OCI-LY3 (cell line): ENCODE measurements around the gene ICA1.

Experiments
- H2AFZ ChIP-seq: fragments of 200-600, 300-600 bp; shearing (Covaris generic); 2 replicates; pipeline ENCODE4 v1.6.0; 2014; ENCODE audit warnings: antibody characterized with exemption, low read depth, low read length
- H3K27ac ChIP-seq: fragments of 200-600, 300-600 bp; sonication (generic); 2 replicates; pipeline ENCODE4 v1.5.1; 2014; ENCODE audit warnings: mild to moderate bottlenecking, low read length, moderate library complexity, mixed read lengths
- H3K27me3 ChIP-seq: fragments of 200-600, 300-600 bp; sonication (generic); 2 replicates; pipeline ENCODE4 v1.6.1; 2014; ENCODE audit warnings: low read depth, low read length, mixed read lengths
- H3K36me3 ChIP-seq: fragments of 200-600, 300-600 bp; sonication (generic); replicated peaks from 2 replicates; pipeline ENCODE3; 2014; ENCODE audit warnings: low read depth, low read length, mixed read lengths
- H3K4me1 ChIP-seq: fragments of 300-600, 200-600 bp; sonication (generic); 2 replicates; pipeline ENCODE4 v1.6.1; 2014; ENCODE audit warnings: low read length, mixed read lengths
- H3K4me2 ChIP-seq: fragments of 200-600, 300-600 bp; sonication (generic); 2 replicates; pipeline ENCODE4 v1.6.1; 2014; ENCODE audit warnings: low read length, mixed read lengths
- H3K4me3 ChIP-seq: fragments of 300-600, 200-600 bp; sonication (generic); 2 replicates; pipeline ENCODE4 v1.5.1; 2014; ENCODE audit warnings: antibody characterized with exemption, mild to moderate bottlenecking, low read length, moderate library complexity
- H3K79me2 ChIP-seq: fragments of 300-600, 200-600 bp; shearing (Covaris generic); 2 replicates; pipeline ENCODE4 v1.6.1; 2014; ENCODE audit warnings: mild to moderate bottlenecking, low read length, mixed read lengths
- H3K9ac ChIP-seq: fragments of 300-600, 200-600 bp; shearing (Covaris generic); 2 replicates; pipeline ENCODE4 v1.6.0; 2014; ENCODE audit warnings: mild to moderate bottlenecking, low read length, moderate library complexity
- H3K9me3 ChIP-seq: fragments of 200-600, 300-600 bp; shearing (Covaris generic); 2 replicates; pipeline ENCODE4 v1.6.1; 2014; ENCODE audit warnings: low read length, mixed read lengths; ENCODE audit not compliant: insufficient read depth
- H4K20me1 ChIP-seq: fragments of 200-600, 300-600 bp; sonication (generic); 2 replicates; pipeline ENCODE4 v1.6.1; 2016; ENCODE audit warnings: low read length, mixed read lengths; ENCODE audit not compliant: insufficient read depth
- CTCF ChIP-seq: fragments of 200-600, 300-600 bp; sonication (generic); IDR thresholded peaks from 2 replicates; pipeline ENCODE4 v1.5.1; 2014; ENCODE audit warnings: antibody characterized with exemption, low read length, low read depth
- EZH2phosphoT487 ChIP-seq: fragments of 200-600 bp; shearing (Covaris generic); IDR thresholded peaks from 2 replicates; pipeline ENCODE4 v1.6.1; 2018; ENCODE audit warnings: antibody characterized with exemption, mixed run types, low read depth

The ICA1 gene

DNA sequence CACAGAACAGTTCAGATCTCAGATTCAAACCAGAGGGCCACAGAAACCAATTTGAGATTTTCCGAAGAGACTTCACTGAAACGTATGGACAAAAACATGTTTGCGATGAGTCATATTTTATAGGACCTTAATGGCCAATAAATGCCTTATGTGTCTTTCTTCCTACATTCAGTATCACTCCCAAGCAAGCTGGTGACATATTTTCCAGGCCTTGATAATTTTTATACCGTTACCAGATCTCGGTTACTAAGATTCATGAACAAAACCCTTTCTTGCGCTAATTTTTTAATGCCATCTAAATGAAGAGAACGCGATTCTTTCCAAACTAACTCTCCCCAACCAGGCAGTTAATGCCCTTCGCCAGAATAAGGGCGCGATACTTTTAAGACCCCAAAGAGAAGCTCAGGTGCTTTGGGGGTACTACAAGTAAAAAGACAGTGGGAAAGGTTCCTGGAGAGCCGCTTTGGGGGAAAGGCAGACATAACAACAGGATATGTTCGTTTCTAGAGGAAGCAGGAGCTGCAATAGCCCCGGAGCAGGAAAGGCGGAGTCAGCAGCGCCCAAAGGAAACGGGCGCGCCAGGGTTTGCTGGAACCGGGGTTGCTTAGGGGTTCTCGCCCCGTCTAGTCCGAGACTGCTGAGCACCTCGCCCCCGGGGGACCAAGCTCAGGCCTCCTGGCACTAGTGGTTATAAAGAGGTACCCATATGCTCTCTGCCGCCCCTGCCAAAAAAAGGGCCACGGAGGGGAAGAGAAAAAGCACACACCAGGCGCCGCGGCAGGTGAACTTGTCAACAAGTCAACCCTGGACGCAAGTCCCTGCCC is 884 bp downstream of the ICA1 start:
- H3K36me3 ChIP-seq, result no peaks in the 10 kb centered on the region
- H4K20me1 ChIP-seq, result no peaks in the 10 kb centered on the region
- no peak overlapping the region for H3K9ac ChIP-seq
- H3K27me3 ChIP-seq, result peaks cover 21% of the 10 kb centered on the region
- TF ChIP-seq CTCF (no peak), EZH2phosphoT487 (no peak)
- H3K79me2 ChIP-seq, result no peaks in the 10 kb centered on the region
- H2AFZ ChIP-seq, result peak overlapping the region; percentile 93
- peak overlapping the region; percentile 90 for H3K4me3 ChIP-seq
- H3K4me2 ChIP-seq, result peak overlapping the region; percentile 74
- peaks cover 5% of the 10 kb centered on the region for H3K4me1 ChIP-seq
- H3K27ac ChIP-seq, result no peak overlapping the region
- H3K9me3 ChIP-seq, result no peaks in the 10 kb centered on the region

DNA sequence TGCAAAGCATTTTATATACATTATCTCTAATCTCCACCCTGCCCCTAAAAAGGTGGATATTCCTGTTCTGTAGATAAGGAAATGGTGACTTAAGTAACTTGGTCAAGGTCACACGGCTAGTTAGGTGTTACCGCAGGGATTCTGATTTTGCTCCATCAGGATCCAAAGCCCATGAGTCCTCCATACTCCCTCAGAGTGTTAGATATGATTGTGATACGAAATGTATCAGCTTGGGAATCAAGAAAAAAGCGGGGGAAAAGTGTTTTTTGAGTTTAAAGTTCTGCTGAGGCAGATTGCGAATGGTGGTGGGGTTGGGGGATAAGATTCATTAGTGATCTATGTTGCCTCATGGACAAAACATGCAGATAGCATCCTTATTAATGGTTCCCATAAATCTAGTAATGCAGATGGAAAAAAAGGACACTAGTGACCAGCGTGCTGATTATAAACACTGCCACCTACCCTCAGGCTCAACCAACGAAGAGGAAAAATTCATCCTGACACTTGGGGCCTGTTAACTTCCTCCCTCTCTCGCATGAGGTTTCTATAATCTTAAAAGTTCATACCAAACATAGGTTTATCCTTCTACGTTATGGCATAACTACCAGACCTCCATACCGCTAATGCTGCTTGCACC is 2.3 kb downstream of the ICA1 start:
- H3K4me1 ChIP-seq, result peaks cover 5% of the 10 kb centered on the region
- H3K9me3 ChIP-seq, result no peaks in the 10 kb centered on the region
- H3K27me3 ChIP-seq, result peaks cover 21% of the 10 kb centered on the region
- H3K9ac ChIP-seq, result no peak overlapping the region
- H3K4me3 ChIP-seq, result no peak overlapping the region
- H3K79me2 ChIP-seq, result no peaks in the 10 kb centered on the region
- TF ChIP-seq EZH2phosphoT487, result no peak
- no peak for TF ChIP-seq CTCF
- H3K4me2 ChIP-seq, result no peak overlapping the region
- no peak overlapping the region for H3K27ac ChIP-seq
- H3K36me3 ChIP-seq, result no peaks in the 10 kb centered on the region
- H4K20me1 ChIP-seq, result no peaks in the 10 kb centered on the region
- no peak overlapping the region for H2AFZ ChIP-seq

DNA sequence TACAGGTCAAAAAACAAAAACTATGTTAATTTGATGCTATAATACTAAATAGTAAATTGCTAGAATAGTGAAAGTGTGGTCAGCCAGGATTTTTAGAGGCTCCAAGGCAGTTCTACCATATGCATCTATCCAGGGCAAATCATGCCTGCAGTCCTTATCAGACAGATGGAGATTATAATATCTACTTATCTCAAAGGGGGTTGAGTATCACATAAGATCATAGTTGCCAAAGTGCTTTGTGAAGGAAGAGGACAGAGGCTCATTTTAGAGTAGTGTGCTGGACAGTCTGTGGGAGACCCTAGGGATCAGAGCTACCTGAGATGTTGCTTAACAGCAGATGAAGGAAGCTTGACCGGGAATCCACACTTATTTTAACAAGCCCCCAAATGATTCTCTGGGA is 3.2 kb downstream of the ICA1 start:
- Histone ChIP-seq H3K4me3 (no peak overlapping the region), H2AFZ (no peak overlapping the region), H3K79me2 (no peaks in the 10 kb centered on the region), H3K9me3 (no peaks in the 10 kb centered on the region), H3K4me2 (no peak overlapping the region), H3K27ac (no peak overlapping the region), H3K4me1 (peaks cover 9% of the 10 kb centered on the region), H4K20me1 (no peaks in the 10 kb centered on the region), H3K9ac (no peak overlapping the region), H3K27me3 (peaks cover 15% of the 10 kb centered on the region), H3K36me3 (no peaks in the 10 kb centered on the region)
- TF ChIP-seq EZH2phosphoT487 (no peak), CTCF (no peak)

GRCh38 chr7:8258166-8258565 is 3.8 kb downstream of the ICA1 start:
- H2AFZ ChIP-seq, result no peak overlapping the region
- H3K27me3 ChIP-seq, result peaks cover 15% of the 10 kb centered on the region
- TF ChIP-seq EZH2phosphoT487 (no peak), CTCF (no peak)
- H3K79me2 ChIP-seq, result no peaks in the 10 kb centered on the region
- peaks cover 10% of the 10 kb centered on the region for H3K4me1 ChIP-seq
- no peak overlapping the region for H3K27ac ChIP-seq
- H3K4me3 ChIP-seq, result no peak overlapping the region
- H3K9me3 ChIP-seq, result no peaks in the 10 kb centered on the region
- H3K36me3 ChIP-seq, result no peaks in the 10 kb centered on the region
- H4K20me1 ChIP-seq, result no peaks in the 10 kb centered on the region
- no peak overlapping the region for H3K9ac ChIP-seq
- no peak overlapping the region for H3K4me2 ChIP-seq
